Jurkat, Clone E6-1 (cell line): Measurements from ENCODE around the gene OTOP2.
"Not testable (repeated sequence)": the region's sequence is repeated elsewhere in the genome, so short reads cannot be mapped to it uniquely, and the experiment has no call there.

Experiments used
- DNase-seq: peaks from one replicate; pipeline ENCODE4 v3.0.0-alpha.2; 2011; ENCODE audit warnings: low read depth, low spot score
- H3K4me3 ChIP-seq: 2 replicates; pipeline ENCODE4 v1.5.1; 2011; ENCODE audit warnings: mild to moderate bottlenecking, low read length, control low read depth, moderate library complexity

Gene OTOP2

GRCh38 chr17:74893936-74894671 is 30.0 kb upstream of the OTOP2 start:
- DNase-seq: no peak

GRCh38 chr17:74898376-74898946 is 25.6 kb upstream of the OTOP2 start:
- no peak for DNase-seq
- H3K4me3 ChIP-seq: no peak overlapping the region

More at GRCh38 chr17:74893936-74894671, 30.0 kb upstream of the OTOP2 start:
- H3K4me3 ChIP-seq: no peak overlapping the region

- DNase-seq: no peak
- no peak overlapping the region for H3K4me3 ChIP-seq
These were observed 23.9 kb upstream of the OTOP2 start for GRCh38 chr17:74900208-74900607.

GRCh38 chr17:74901353-74902135 is 22.5 kb upstream of the OTOP2 start:
- no peak for DNase-seq
- H3K4me3 ChIP-seq: no peak overlapping the region

GRCh38 chr17:74903034-74903433 is 21.0 kb upstream of the OTOP2 start:
- no peak for DNase-seq
- H3K4me3 ChIP-seq: no peak overlapping the region

GRCh38 chr17:74903671-74904070 is 20.4 kb upstream of the OTOP2 start:
- no peak overlapping the region for H3K4me3 ChIP-seq
- DNase-seq: no peak

GRCh38 chr17:74904687-74905409 is 19.2 kb upstream of the OTOP2 start:
- no peak overlapping the region for H3K4me3 ChIP-seq
- no peak for DNase-seq

- H3K4me3 ChIP-seq: not testable (repeated sequence)
- DNase-seq: peak; percentile 19
These were observed 17.8 kb upstream of the OTOP2 start for GRCh38 chr17:74906214-74906793.

GRCh38 chr17:74907012-74907411 is 17.1 kb upstream of the OTOP2 start:
- DNase-seq: no peak
- H3K4me3 ChIP-seq: no peak overlapping the region

- not testable (repeated sequence) for DNase-seq, H3K4me3 ChIP-seq
These were observed 15.0 kb upstream of the OTOP2 start for GRCh38 chr17:74909097-74909496.

- not testable (repeated sequence) for H3K4me3 ChIP-seq, DNase-seq
These were observed 12.7 kb upstream of the OTOP2 start for GRCh38 chr17:74911423-74911822.

GRCh38 chr17:74916136-74916850 is 7.8 kb upstream of the OTOP2 start:
- no peak overlapping the region for H3K4me3 ChIP-seq
- no peak for DNase-seq

GRCh38 chr17:74916851-74917199 is 7.2 kb upstream of the OTOP2 start:
- no peak for DNase-seq
- no peak overlapping the region for H3K4me3 ChIP-seq

- no peak for DNase-seq
- no peak overlapping the region for H3K4me3 ChIP-seq
These were observed 6.6 kb upstream of the OTOP2 start for GRCh38 chr17:74917430-74917829.

- no peak for DNase-seq
- no peak overlapping the region for H3K4me3 ChIP-seq
These were observed 5.2 kb upstream of the OTOP2 start for GRCh38 chr17:74918906-74919305.

GRCh38 chr17:74919440-74920305 is 4.4 kb upstream of the OTOP2 start:
- no peak overlapping the region for H3K4me3 ChIP-seq
- DNase-seq: no peak

- DNase-seq: no peak
- H3K4me3 ChIP-seq: no peak overlapping the region
These were observed 3.8 kb upstream of the OTOP2 start for GRCh38 chr17:74920306-74920620.

GRCh38 chr17:74920642-74921025 is 3.4 kb upstream of the OTOP2 start:
- DNase-seq: no peak
- H3K4me3 ChIP-seq: no peak overlapping the region
